GM12878 (cell line): ENCODE data around the gene ELP4. TPM values are rescaled to one million over a fixed set of nuclear protein-coding genes. Genes with fewer than 3 reads are reported as not detected.

Source experiments
- ATAC-seq: fragments of 200-7000 bp; cut with Tn5 transposase; 3 replicates; pipeline ENCODE4 v1.9.1; 2020; ENCODE audit warnings: mild to moderate bottlenecking, moderate library complexity
- BruUV-seq: library from RNA; stranded (reverse); fragments of 400-500 nt; replicated peaks from 2 replicates; lab custom pipeline; 2021; lab: Mats Ljungman, UMichigan
- CTCF ChIA-PET: fragments of 300-600 bp; sonication (Branson Sonifier 250); formaldehyde crosslinking; extraction: SDS; loops from one replicate; lab custom pipeline; 2021; ENCODE audit warnings: inconsistent platforms; lab: Yijun Ruan, JAX
- POLR2A ChIA-PET: fragments of 350-600 bp; formaldehyde crosslinking; extraction: SDS; loops from one replicate; lab custom pipeline; 2021; ENCODE audit warnings: inconsistent platforms; lab: Charles Lee
- RAD21 ChIA-PET: fragments of 300-600 bp; sonication (Branson Sonifier 250); formaldehyde crosslinking; loops from one replicate; lab custom pipeline; 2023; ENCODE audit warnings: antibody characterized with exemption; ENCODE audit not compliant: unreplicated experiment; lab: Charles Lee
- SMC1A ChIA-PET: fragments of 300-600 bp; sonication (Branson Sonifier 250); formaldehyde crosslinking; loops from one replicate; lab custom pipeline; 2023; ENCODE audit not compliant: unreplicated experiment, uncharacterized antibody; lab: Charles Lee
- DNase-seq: peaks from one replicate; pipeline ENCODE4 v3.0.0-alpha.2; 2011; ENCODE audit warnings: low read depth, low spot score
- FAIRE-seq: peaks from 3 replicates; lab custom pipeline; 2011; peaks lifted over from hg19 to GRCh38; lab: Jason Lieb, UNC
- H2AFZ ChIP-seq: 2 replicates; pipeline ENCODE4 v1.6.0; 2011; ENCODE audit warnings: low read depth, low read length, control low read depth; ENCODE audit not compliant: control insufficient read depth
- H3K27ac ChIP-seq: 2 replicates; pipeline ENCODE4 v1.5.1; 2011; ENCODE audit warnings: control low read depth; ENCODE audit not compliant: control insufficient read depth, insufficient read depth
- H3K27me3 ChIP-seq, 2 experiments: replicated peaks in 1 of 2; 2 replicates each; pipeline versions ENCODE4 v1.6.0 to v1.6.1; 2011; ENCODE audit warnings: low read length in 1 of 2; ENCODE audit not compliant: control insufficient read depth in 2 of 2, insufficient read depth in 2 of 2
- H3K36me3 ChIP-seq, 2 experiments: 2 replicates each; pipeline ENCODE4 v1.5.1; 2011; ENCODE audit warnings: low read length in 1 of 2; ENCODE audit not compliant: control insufficient read depth in 2 of 2, insufficient read depth in 2 of 2
- H3K4me1 ChIP-seq: 2 replicates; pipeline ENCODE4 v1.6.1; 2011; ENCODE audit warnings: mild to moderate bottlenecking, low read length, moderate library complexity, mixed read lengths; ENCODE audit not compliant: control insufficient read depth, insufficient read depth
- H3K4me2 ChIP-seq: 2 replicates; pipeline ENCODE4 v1.6.0; 2011; ENCODE audit warnings: control low read depth; ENCODE audit not compliant: control insufficient read depth, insufficient read depth
- H3K4me3 ChIP-seq: fragments of 200-600 bp; sonication (generic); 2 replicates; pipeline ENCODE4 v1.5.1; 2016
- H3K79me2 ChIP-seq: 2 replicates; pipeline ENCODE4 v1.6.0; 2011; ENCODE audit warnings: low read length; ENCODE audit not compliant: control insufficient read depth, insufficient read depth
- H3K9ac ChIP-seq: 2 replicates; pipeline ENCODE4 v1.8.0; 2011; ENCODE audit warnings: low read length, control low read depth, mixed read lengths; ENCODE audit not compliant: control insufficient read depth, insufficient read depth
- H3K9me3 ChIP-seq: replicated peaks from 3 replicates; pipeline ENCODE4 v1.5.1; 2011; ENCODE audit warnings: mild to moderate bottlenecking, low read length; ENCODE audit not compliant: control insufficient read depth, insufficient read depth
- H4K20me1 ChIP-seq: 2 replicates; pipeline ENCODE4 v1.6.0; 2011; ENCODE audit not compliant: control insufficient read depth, insufficient read depth
- BACH1 ChIP-seq: fragments of 450-650 bp; IDR thresholded peaks from 2 replicates; pipeline ENCODE4 v1.6.1; 2017; ENCODE audit warnings: mild to moderate bottlenecking, borderline replicate concordance
- CREM ChIP-seq: IDR thresholded peaks from 2 replicates; pipeline ENCODE4 v1.6.1; 2014; ENCODE audit warnings: antibody characterized with exemption, low read depth
- FOS ChIP-seq: IDR thresholded peaks from 3 replicates; pipeline ENCODE4 v1.6.1; 2011; ENCODE audit warnings: borderline replicate concordance; ENCODE audit not compliant: insufficient read length; ENCODE audit errors: extremely low read depth
- JUNB ChIP-seq: IDR thresholded peaks from 2 replicates; pipeline ENCODE4 v1.6.1; 2016; ENCODE audit warnings: antibody characterized with exemption, mild to moderate bottlenecking
- MAX ChIP-seq: IDR thresholded peaks from 2 replicates; pipeline ENCODE4 v1.6.1; 2012; ENCODE audit warnings: low read depth, low read length, improper control_type of control experiment
- NR2C1 ChIP-seq: fragments of 450-650 bp; IDR thresholded peaks from 2 replicates; pipeline ENCODE4 v1.6.1; 2017; ENCODE audit warnings: antibody characterized with exemption, mild to moderate bottlenecking, moderate library complexity
- NRF1 ChIP-seq: conservative IDR thresholded peaks from 2 replicates; pipeline ENCODE4 v1.6.1; 2011; ENCODE audit warnings: mild to moderate bottlenecking, low read depth, low read length, improper control_type of control experiment
- PML ChIP-seq: IDR thresholded peaks from 2 replicates; pipeline ENCODE4 v1.6.1; 2012; ENCODE audit warnings: low read length, inconsistent platforms
- RBBP5 ChIP-seq: fragments of 200-600 bp; sonication (generic); conservative IDR thresholded peaks from 2 replicates; pipeline ENCODE4 v1.6.1; 2016
- SRF ChIP-seq, 2 experiments: IDR thresholded peaks; 2 replicates each; pipeline ENCODE4 v1.6.1; 2011; ENCODE audit warnings: low read depth in 2 of 2, low read length in 2 of 2, mild to moderate bottlenecking in 1 of 2, moderate library complexity in 1 of 2
- SUPT20H ChIP-seq: IDR thresholded peaks from 2 replicates; pipeline ENCODE4 v1.6.1; 2011; ENCODE audit warnings: low read depth, mild to moderate bottlenecking, low read length, moderate library complexity, borderline replicate concordance; ENCODE audit not compliant: control insufficient read depth
- ZNF592 ChIP-seq: fragments of 450-650 bp; IDR thresholded peaks from 2 replicates; pipeline ENCODE4 v1.6.1; 2017; ENCODE audit warnings: mild to moderate bottlenecking, moderate library complexity
- WGBS: methylation state at CpG from one replicate; pipeline ENCODE4 v1.1.6; 2016; ENCODE audit warnings: low lambda C conversion rate; ENCODE audit not compliant: insufficient replicate concordance, insufficient coverage; ENCODE audit errors: missing lambda C conversion rate; 5-methylcytosine and 5-hydroxymethylcytosine counted together
- in situ Hi-C: fragments of 300-500 bp; cut with MboI; formaldehyde crosslinking; loops from 9 replicates; pipeline ENCODE4 v1.14.3; 2018; ENCODE audit warnings: mixed read lengths
- intact Hi-C: fragments of 100-400 bp; cut with micrococcal nuclease; formaldehyde crosslinking; loops from one replicate; pipeline ENCODE4 v1.14.2; 2022; ENCODE audit not compliant: unreplicated experiment
- polyA plus RNA-seq, 11 experiments: library from polyadenylated mRNA; depleted of rRNA in 4 of 11; unstranded in 6 of 11; stranded (reverse) in 5 of 11; fragments of >200 nt; fragmentation: Nextera tagmentation in 4 of 11; fragmentation: Illumina TruSeq in 1 of 11; extraction: Ambion mirVana in 4 of 11; extraction: Trizol in 1 of 11; gene quantifications; 1 replicate in 1 of 11; 2 replicates in 10 of 11; pipeline versions ENCODE4 v1.2.1 to v1.2.3, GENCODE V29; 2011 to 2016; ENCODE audit warnings: inconsistent platforms in 2 of 11, missing spikeins in 2 of 11, low read depth in 1 of 11
- total RNA-seq, 4 experiments: library from RNA; depleted of rRNA in 3 of 4; stranded (reverse); fragments of >200 nt in 3 of 4; fragmentation: Illumina TruSeq in 1 of 4; extraction: Trizol in 1 of 4; gene quantifications; 2 replicates each; pipeline versions ENCODE4 v1.2.1 to v1.2.3, GENCODE V29; 2013 to 2021

ELP4 gene
- total and polyA plus RNA-seq, 10 of the 15 experiments (the other 5 are each of a cell fraction or from before 2014, with no cell fraction given): 17.7 to 36.1 (median 27.0) TPM

- no peak for TF ChIP-seq NR2C1
- TF ChIP-seq BACH1: no peak
- no peak for TF ChIP-seq MAX
- no peak for TF ChIP-seq JUNB
- no peak for TF ChIP-seq RBBP5
- in situ Hi-C loops: no loop called here
- ChIA-PET POLR2A (no interaction called here), CTCF (no interaction called here), RAD21 (no interaction called here), SMC1A (no interaction called here)
- Histone ChIP-seq H3K9me3 (no peaks in the 10 kb centered on the region; the same call in 2 of the 3 replicates), H3K79me2 (no peaks in the 10 kb centered on the region), H3K4me3 (no peak overlapping the region; the same call in 1 of the 2 replicates), H2AFZ (no peak overlapping the region), H4K20me1 (no peaks in the 10 kb centered on the region), H3K27ac (no peak overlapping the region), H3K9ac (no peak overlapping the region), H3K27me3 (peaks cover 37 to 74% of the 10 kb centered on the region in 2 experiments), H3K36me3 (no peaks in the 10 kb centered on the region), H3K4me1 (peaks cover 3% of the 10 kb centered on the region; the same call in 1 of the 2 replicates), H3K4me2 (peak overlapping the region; percentile 86)
- no peak for DNase-seq
- FAIRE-seq: no peak
- BruUV-seq: no TSS peak
- 14% methylated on average over 46 of the region's 51 CpGs for WGBS
- intact Hi-C loops: loop anchor here (10.0 kb wide), 1 partner anchor 160 kb away; no protein-coding TSS in a partner anchor
- ATAC-seq: no peak
Observed at GRCh38 chr11:31805037-31805628, 295.6 kb downstream of the ELP4 start.

GRCh38 chr11:31805629-31806185, 296.1 kb downstream of the ELP4 start:
- SMC1A ChIA-PET: no interaction called here
- DNase-seq: no peak
- H2AFZ ChIP-seq: no peak overlapping the region
- H3K79me2 ChIP-seq: no peaks in the 10 kb centered on the region
- H3K4me2 ChIP-seq: 0 out of 2 replicates have a peak overlapping the region, but pooled peaks have one; percentile 7
- FAIRE-seq: no peak
- CTCF ChIA-PET: no interaction called here
- no peak overlapping the region for H3K9ac ChIP-seq
- in situ Hi-C loops (no loop called here), intact Hi-C loops (loop anchor here (10.0 kb wide), 1 partner anchor 161 kb away; no protein-coding TSS in a partner anchor)
- H3K4me1 ChIP-seq: peaks cover 3% of the 10 kb centered on the region; the same call in 1 of the 2 replicates
- no peak for ATAC-seq
- H3K36me3 ChIP-seq: no peaks in the 10 kb centered on the region
- RAD21 ChIA-PET: no interaction called here
- H3K27me3 ChIP-seq: peaks cover 34 to 70% of the 10 kb centered on the region in 2 experiments
- H3K4me3 ChIP-seq: no peak overlapping the region
- no peak overlapping the region for H3K27ac ChIP-seq
- POLR2A ChIA-PET: no interaction called here
- no peaks in the 10 kb centered on the region; the same call in 2 of the 3 replicates for H3K9me3 ChIP-seq
- BruUV-seq: no TSS peak
- 24% methylated on average over 9 of the region's 20 CpGs for WGBS
- H4K20me1 ChIP-seq: no peaks in the 10 kb centered on the region
- TF ChIP-seq FOS (no peak), SRF (IDR thresholded peaks at IDR 0.05; ENCODE audit: low read depth in 2 of 2, low read length in 2 of 2) (no peak), NRF1 (no peak), PML (no peak), CREM (no peak), SUPT20H (no peak), ZNF592 (no peak)
